Parathyroid adenoma (tissue), 2 donors: Measurements from ENCODE around the gene DNAH1.
"Not testable (repeated sequence)": the region's sequence is repeated elsewhere in the genome, so short reads cannot be mapped to it uniquely, and the experiment has no call there.

Source experiments
- H2AFZ ChIP-seq: fragments of 300-600 bp; sonication (generic); one replicate; pipeline ENCODE4 v1.7.0; 2017; ENCODE audit warnings: antibody characterized with exemption, mild to moderate bottlenecking
- H3K27ac ChIP-seq: fragments of 300-600 bp; sonication (generic); one replicate; pipeline ENCODE4 v1.7.0; 2017
- H3K27me3 ChIP-seq: fragments of 300-600 bp; sonication (generic); one replicate; pipeline ENCODE4 v1.7.0; 2017; ENCODE audit warnings: low read length; ENCODE audit not compliant: control insufficient read depth, insufficient read depth
- H3K36me3 ChIP-seq: fragments of 300-600 bp; sonication (generic); one replicate; pipeline ENCODE4 v1.7.0; 2017; ENCODE audit warnings: low read length; ENCODE audit not compliant: control insufficient read depth, insufficient read depth
- H3K4me1 ChIP-seq: fragments of 300-600 bp; sonication (generic); one replicate; pipeline ENCODE4 v1.7.0; 2017; ENCODE audit warnings: control low read depth
- H3K4me2 ChIP-seq: fragments of 300-600 bp; sonication (generic); one replicate; pipeline ENCODE4 v1.7.0; 2017; ENCODE audit warnings: low read length
- H3K4me3 ChIP-seq: fragments of 300-600 bp; sonication (generic); one replicate; pipeline ENCODE4 v1.7.0; 2017; ENCODE audit warnings: low read depth, low read length
- H3K79me2 ChIP-seq: fragments of 300-600 bp; sonication (generic); one replicate; pipeline ENCODE4 v1.7.0; 2017; ENCODE audit warnings: control low read depth
- H3K9ac ChIP-seq: fragments of 300-600 bp; sonication (generic); one replicate; pipeline ENCODE4 v1.7.0; 2017; ENCODE audit warnings: mild to moderate bottlenecking
- H3K9me3 ChIP-seq: fragments of 300-600 bp; sonication (generic); one replicate; pipeline ENCODE4 v1.7.0; 2017; ENCODE audit warnings: low read length; ENCODE audit not compliant: control insufficient read depth
- CTCF ChIP-seq: fragments of 300-600 bp; sonication (generic); IDR thresholded peaks from one replicate; pipeline ENCODE4 v1.7.0; 2017; ENCODE audit warnings: antibody characterized with exemption, mild to moderate bottlenecking
- donor health status: primary hyperparathyroidism.

Gene DNAH1

GRCh38 chr3:52279596-52279995 lies 36.5 kb upstream of the DNAH1 start:
- H3K79me2 ChIP-seq, result peaks cover 30% of the 10 kb centered on the region
- no peak overlapping the region for H3K9ac ChIP-seq
- no peaks in the 10 kb centered on the region for H3K36me3 ChIP-seq
- H3K9me3 ChIP-seq, result no peaks in the 10 kb centered on the region
- H3K27me3 ChIP-seq, result no peaks in the 10 kb centered on the region
- no peak overlapping the region for H2AFZ ChIP-seq
- H3K4me3 ChIP-seq, result no peak overlapping the region
- H3K4me2 ChIP-seq, result peak overlapping the region; percentile 97
- no peak overlapping the region for H3K27ac ChIP-seq
- peaks cover 11% of the 10 kb centered on the region for H3K4me1 ChIP-seq
- no peak for TF ChIP-seq CTCF

DNA sequence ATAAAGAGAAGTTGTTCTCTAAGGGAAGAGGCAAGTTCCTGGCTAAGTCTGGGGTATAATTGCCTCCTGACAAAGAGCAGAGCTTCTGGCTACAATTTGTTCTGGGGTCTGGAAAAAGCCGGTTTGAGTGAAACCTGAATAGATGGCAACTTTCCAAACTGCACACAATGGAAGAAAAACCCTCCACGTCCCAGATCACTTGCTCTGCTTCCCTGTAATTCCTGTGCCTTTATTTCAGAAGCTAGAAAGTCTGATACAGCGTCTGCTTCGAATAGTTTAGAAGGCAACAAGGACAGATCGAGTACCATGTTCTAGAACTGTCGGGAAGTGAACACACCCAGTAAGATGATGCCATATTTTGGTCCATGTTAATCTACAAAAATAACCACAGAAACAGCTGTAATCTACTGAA lies 36.1 kb upstream of the DNAH1 start:
- no peak for TF ChIP-seq CTCF
- Histone ChIP-seq H3K27me3 (no peaks in the 10 kb centered on the region), H3K4me2 (no peak overlapping the region), H3K9ac (no peak overlapping the region), H3K9me3 (no peaks in the 10 kb centered on the region), H3K27ac (no peak overlapping the region), H2AFZ (no peak overlapping the region), H3K79me2 (peaks cover 25% of the 10 kb centered on the region), H3K4me3 (no peak overlapping the region), H3K36me3 (no peaks in the 10 kb centered on the region), H3K4me1 (peaks cover 11% of the 10 kb centered on the region)

GRCh38 chr3:52281981-52282801 lies 33.9 kb upstream of the DNAH1 start:
- Histone ChIP-seq H3K27me3 (no peaks in the 10 kb centered on the region), H2AFZ (no peak overlapping the region), H3K4me3 (no peak overlapping the region), H3K27ac (no peak overlapping the region), H3K36me3 (no peaks in the 10 kb centered on the region), H3K4me2 (no peak overlapping the region), H3K79me2 (peaks cover 6% of the 10 kb centered on the region), H3K9me3 (no peaks in the 10 kb centered on the region), H3K4me1 (peaks cover 4% of the 10 kb centered on the region), H3K9ac (no peak overlapping the region)
- TF ChIP-seq CTCF, result no peak

- Histone ChIP-seq H3K4me2 (no peak overlapping the region), H3K9ac (no peak overlapping the region), H3K79me2 (no peaks in the 10 kb centered on the region), H3K4me1 (peaks cover 4% of the 10 kb centered on the region), H3K9me3 (no peaks in the 10 kb centered on the region), H3K27me3 (no peaks in the 10 kb centered on the region), H2AFZ (no peak overlapping the region), H3K27ac (no peak overlapping the region), H3K36me3 (no peaks in the 10 kb centered on the region), H3K4me3 (no peak overlapping the region)
- no peak for TF ChIP-seq CTCF
Observed at GRCh38 chr3:52283306-52283705, 32.8 kb upstream of the DNAH1 start.

DNA sequence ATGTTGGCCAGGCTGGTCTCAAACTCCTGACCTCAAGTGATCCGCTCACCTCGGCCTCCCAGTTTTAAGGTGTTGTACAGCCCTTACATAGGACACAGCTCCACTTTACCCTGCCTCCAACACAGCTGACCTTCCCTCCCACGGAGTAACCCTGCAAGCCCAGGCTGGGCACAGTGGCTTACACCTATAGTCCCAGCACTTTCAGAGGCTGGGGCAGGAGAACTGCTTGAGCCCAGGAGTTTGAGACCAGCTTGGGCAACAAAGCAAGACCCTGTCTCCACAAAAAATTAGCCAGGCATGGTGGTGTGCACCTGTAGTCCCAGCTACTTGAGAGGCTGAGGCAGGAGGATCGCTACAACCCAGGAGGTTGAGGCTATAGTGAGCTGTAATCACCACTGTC lies 32.1 kb upstream of the DNAH1 start:
- H3K9me3 ChIP-seq, H3K79me2 ChIP-seq: not testable (repeated sequence)

More for the DNA sequence above, 32.1 kb upstream of the DNAH1 start:
- not testable (repeated sequence) for H3K4me3 ChIP-seq, H3K36me3 ChIP-seq, H2AFZ ChIP-seq, H3K27ac ChIP-seq, H3K4me2 ChIP-seq, H3K4me1 ChIP-seq, H3K9ac ChIP-seq, H3K27me3 ChIP-seq
